Measurements from ENCODE around the gene HNRNPA3. TPM values are rescaled to one million over a fixed set of nuclear protein-coding genes. Genes with fewer than 3 reads are reported as not detected.

The HNRNPA3 gene
- 100 to 1,000 TPM; 268 TPM for total RNA-seq

GRCh38 chr2:177212106-177212890, at the start of gene HNRNPA3:
TSS of gene HNRNPA3 (plus strand) at chr2:177212794. CDS start at chr2:177212800, 6 bp downstream.

DNA sequence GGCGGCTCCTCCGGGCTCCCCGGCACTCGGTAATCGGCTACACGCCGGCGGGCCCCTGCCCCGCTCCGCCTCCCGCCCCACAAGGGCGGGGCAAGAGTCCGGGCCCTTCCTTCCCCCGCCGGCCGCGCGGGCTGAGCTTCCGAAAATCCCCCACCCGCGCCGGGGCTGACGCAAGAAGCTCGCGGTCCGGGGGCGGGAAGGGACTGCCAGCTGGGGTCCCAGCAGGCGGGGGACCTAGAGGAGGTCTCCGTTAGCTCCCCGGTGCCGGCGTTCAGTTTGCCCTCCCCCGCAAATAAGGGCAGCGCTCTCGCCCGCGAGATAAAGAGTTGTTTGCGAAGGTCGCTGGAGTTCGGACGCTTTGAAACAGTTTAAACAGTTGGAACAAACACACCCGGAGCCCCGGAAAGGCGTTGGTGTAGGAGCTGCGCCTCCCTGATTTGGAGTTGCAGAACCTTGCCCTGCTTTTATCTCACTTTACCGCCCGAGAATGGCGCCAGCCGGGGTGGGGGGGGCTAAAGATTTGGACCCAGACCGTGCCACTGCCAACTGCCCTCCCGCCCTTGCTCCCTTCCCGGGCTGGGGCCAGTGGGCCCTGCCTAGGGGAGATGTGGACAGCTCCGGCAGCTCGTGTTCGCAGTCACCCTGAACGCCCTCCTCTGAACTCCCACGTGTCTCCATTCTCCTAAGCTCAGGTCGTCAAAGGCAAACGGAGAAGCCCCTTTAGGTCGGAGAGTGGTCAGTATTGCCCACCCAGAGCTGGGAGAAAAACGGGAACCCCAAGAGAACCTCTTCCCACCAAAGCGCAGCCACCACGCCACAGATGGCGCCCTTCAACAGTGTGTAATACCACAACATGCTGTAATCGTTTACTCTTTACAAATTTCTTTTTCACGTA, 52.3 kb downstream of the HNRNPA3 start, which contains the start of gene NFE2L2:
TSS of gene NFE2L2 (minus strand) at position 35 of the 895 bp plus-strand sequence. CDS start 151 bp downstream, outside the sequence.

Small RNA genes within 50 kb of the gene (microRNA-seq; reads per million reads assigned to microRNA genes)
- gene MIR3128 (ENCODE audit: borderline microRNAs expressed, borderline replicate concordance): not detected

Other genes starting within 250 kb of the HNRNPA3 start
- 10 to 100 TPM; 67.7 to 73.3 TPM for gene NFE2L2, start 51.9 kb downstream of the HNRNPA3 start, total RNA-seq
- 10 to 100 TPM; 44.9 to 46.4 TPM for gene AGPS, start 180.0 kb downstream of the HNRNPA3 start, total RNA-seq

Data from activated naive CD4-positive, alpha-beta T cell treated with anti-CD3 and anti-CD28 coated beads, Interleukin-2, amount 10 ng/mL, durations not matched to agents 5 hours and 36 hours (primary cell).